Measurements from ENCODE around the gene UXS1. TPM values are rescaled to one million over a fixed set of nuclear protein-coding genes. Genes with fewer than 3 reads are reported as not detected.
"Not testable (repeated sequence)": the region's sequence is repeated elsewhere in the genome, so short reads cannot be mapped to it uniquely, and the experiment has no call there.

UXS1 gene
- total RNA-seq: 39.5 and 46.9 TPM in 2 replicates

GRCh38 chr2:106193977-106194778, at the start of gene UXS1:
UXS1 (minus strand) TSS chr2:106194301; CDS start chr2:106194241, 60 bp downstream.
- DNase-seq: peak; percentile 98

GRCh38 chr2:106239491-106239890, 45.4 kb upstream of the UXS1 start:
- not testable (repeated sequence) for DNase-seq

- not testable (repeated sequence) for DNase-seq
Observed at GRCh38 chr2:106235392-106235791, 41.3 kb upstream of the UXS1 start.

GRCh38 chr2:106233350-106233706, 39.2 kb upstream of the UXS1 start:
- DNase-seq: no peak

- no peak for DNase-seq
Observed at GRCh38 chr2:106232638-106233349, 38.7 kb upstream of the UXS1 start.

- DNase-seq: no peak
Observed at GRCh38 chr2:106223347-106223746, 29.2 kb upstream of the UXS1 start.

- DNase-seq: not testable (repeated sequence)
Observed at GRCh38 chr2:106222057-106222456, 28.0 kb upstream of the UXS1 start.

GRCh38 chr2:106219813-106220212, 25.7 kb upstream of the UXS1 start:
- no peak for DNase-seq

GRCh38 chr2:106219157-106219556, 25.1 kb upstream of the UXS1 start:
- DNase-seq: not testable (repeated sequence)

GRCh38 chr2:106208874-106209273, 14.8 kb upstream of the UXS1 start:
- DNase-seq: no peak

- no peak for DNase-seq
Observed at GRCh38 chr2:106208399-106208798, 14.3 kb upstream of the UXS1 start.

- DNase-seq: no peak
Observed at GRCh38 chr2:106207246-106207645, 13.1 kb upstream of the UXS1 start.

- no peak for DNase-seq
Observed at GRCh38 chr2:106205488-106205887, 11.4 kb upstream of the UXS1 start.

- DNase-seq: not testable (repeated sequence)
Observed at GRCh38 chr2:106204551-106204950, 10.4 kb upstream of the UXS1 start.

GRCh38 chr2:106201661-106202060, 7.6 kb upstream of the UXS1 start:
- no peak for DNase-seq

- peak; percentile 15 for DNase-seq
Observed at GRCh38 chr2:106197878-106198277, 3.8 kb upstream of the UXS1 start.

- DNase-seq: no peak
Observed at GRCh38 chr2:106195981-106196380, 1.9 kb upstream of the UXS1 start.

- no peak for DNase-seq
Observed at GRCh38 chr2:106195456-106195855, 1.4 kb upstream of the UXS1 start.

GRCh38 chr2:106193690-106193976, 468 bp downstream of the UXS1 start:
- DNase-seq: no peak

- peak; percentile 71 for DNase-seq
Observed at GRCh38 chr2:106192752-106193689, 1.1 kb downstream of the UXS1 start.

GRCh38 chr2:106191511-106192016, 2.5 kb downstream of the UXS1 start:
- no peak for DNase-seq

- DNase-seq: peak; percentile 6
Observed at GRCh38 chr2:106189764-106190468, 4.2 kb downstream of the UXS1 start.

Measured in dermis blood vessel endothelial cell (primary cell).